HepG2 (cell line): ENCODE results near the gene SAC3D1. TPM values are rescaled to one million over a fixed set of nuclear protein-coding genes. Genes with fewer than 3 reads are reported as not detected.
A peak's percentile ranks its signal among the peaks of the same experiment; 100 is the strongest.

Experiments used
- DR1 ChIP-seq: sonication (generic); formaldehyde crosslinking; IDR thresholded peaks from 2 replicates; pipeline ENCODE4 v1.8.0; 2021; ENCODE audit warnings: mild to moderate bottlenecking, missing genetic modification reagents, inconsistent platforms
- ESRRA ChIP-seq: sonication (generic); formaldehyde crosslinking; IDR thresholded peaks from 2 replicates; pipeline ENCODE4 v1.5.1; 2020; ENCODE audit warnings: mild to moderate bottlenecking, low read depth, missing genetic modification reagents
- MYPOP ChIP-seq: sonication (generic); formaldehyde crosslinking; IDR thresholded peaks from 2 replicates; pipeline ENCODE4 v1.8.1; 2023; ENCODE audit warnings: mild to moderate bottlenecking, moderate library complexity, missing genetic modification reagents
- PRMT3 ChIP-seq: sonication (generic); formaldehyde crosslinking; IDR thresholded peaks from 2 replicates; pipeline ENCODE4 v1.8.1; 2022; ENCODE audit warnings: low read depth, mild to moderate bottlenecking, moderate library complexity, missing genetic modification reagents, borderline replicate concordance
- RAD51 ChIP-seq: fragments of 450-650 bp; IDR thresholded peaks from 2 replicates; pipeline ENCODE4 v1.6.1; 2016; ENCODE audit warnings: borderline replicate concordance
- RERE ChIP-seq: IDR thresholded peaks from 2 replicates; pipeline ENCODE4 v1.6.1; 2016; ENCODE audit warnings: low read depth, missing genetic modification reagents, missing compliant biosample characterization
- TCF7 ChIP-seq: sonication (generic); IDR thresholded peaks from 2 replicates; pipeline ENCODE4 v1.6.1; 2016; ENCODE audit warnings: antibody characterized with exemption, low read depth
- THAP11 ChIP-seq: IDR thresholded peaks from 2 replicates; pipeline ENCODE4 v1.6.1; 2016; ENCODE audit warnings: missing biosample characterization, missing genetic modification reagents
- THAP7 ChIP-seq: sonication (generic); formaldehyde crosslinking; IDR thresholded peaks from 2 replicates; pipeline ENCODE4 v1.8.1; 2023; ENCODE audit warnings: mild to moderate bottlenecking, missing genetic modification reagents
- TRIM22 ChIP-seq: fragments of 450-650 bp; IDR thresholded peaks from 2 replicates; pipeline ENCODE4 v1.6.1; 2017
- ZFP36 ChIP-seq: fragments of 150-350 bp; IDR thresholded peaks from 2 replicates; pipeline ENCODE4 v1.6.1; 2018; ENCODE audit warnings: borderline replicate concordance, low read length, low read depth; ENCODE audit not compliant: partially characterized antibody
- ZMYM4 ChIP-seq: sonication (generic); formaldehyde crosslinking; IDR thresholded peaks from 2 replicates; pipeline ENCODE4 v1.8.1; 2023; ENCODE audit warnings: mild to moderate bottlenecking, missing genetic modification reagents
- ZNF230 ChIP-seq: sonication (generic); formaldehyde crosslinking; IDR thresholded peaks from 2 replicates; pipeline ENCODE4 v1.4.0; 2020; ENCODE audit warnings: mild to moderate bottlenecking, missing genetic modification reagents
- ZNF235 ChIP-seq: sonication (generic); formaldehyde crosslinking; IDR thresholded peaks from 2 replicates; pipeline ENCODE4 v1.8.1; 2023; ENCODE audit warnings: mild to moderate bottlenecking, missing genetic modification reagents, borderline replicate concordance
- ZNF276 ChIP-seq: sonication (generic); formaldehyde crosslinking; IDR thresholded peaks from 2 replicates; pipeline ENCODE4 v1.4.0; 2020; ENCODE audit warnings: mild to moderate bottlenecking, low read depth, missing genetic modification reagents
- ZNF607 ChIP-seq: sonication (generic); formaldehyde crosslinking; IDR thresholded peaks from 2 replicates; pipeline ENCODE4 v1.5.1; 2020; ENCODE audit warnings: missing genetic modification reagents, mild to moderate bottlenecking, borderline replicate concordance
- ZSCAN21 ChIP-seq: sonication (generic); formaldehyde crosslinking; IDR thresholded peaks from 2 replicates; pipeline ENCODE4 v1.8.0; 2022; ENCODE audit warnings: mild to moderate bottlenecking, missing genetic modification reagents, moderate library complexity, borderline replicate concordance
- polyA plus RNA-seq, 8 experiments: library from polyadenylated mRNA; depleted of rRNA in 3 of 8; stranded (reverse) in 7 of 8; unstranded in 1 of 8; fragments of >200 nt; fragmentation: Illumina TruSeq in 4 of 8; extraction: Trizol in 4 of 8; gene quantifications; 2 replicates each; pipeline versions ENCODE4 v1.2.1 to v1.2.3, GENCODE V29; 2011 to 2016; ENCODE audit warnings: low read depth in 4 of 8, missing spikeins in 1 of 8, mixed read lengths in 1 of 8; ENCODE audit not compliant: insufficient read depth in 1 of 8
- total RNA-seq, 5 experiments: library from RNA; depleted of rRNA; stranded (reverse); fragments of >200 nt; fragmentation: Illumina TruSeq; extraction: Trizol; gene quantifications; 2 replicates each; pipeline ENCODE4 v1.2.3, GENCODE V29; 2016; ENCODE audit warnings: low read depth in 1 of 5

The SAC3D1 gene
- total and polyA plus RNA-seq, 2 of the 13 experiments (the other 11 are each of a cell fraction or from before 2014, with no cell fraction given): 7.4 to 36.3 TPM

- 0 out of 2 replicates have a peak, but pooled peaks have one; percentile 61 for TF ChIP-seq THAP7 (CRISPR knock-in tag)
- peak; percentile 82; the same call in 1 of the 2 replicates for TF ChIP-seq ZNF235 (CRISPR knock-in tag)
- peak; percentile 69; the same call in 1 of the 2 replicates for TF ChIP-seq ZNF607 (CRISPR knock-in tag)
- no peak for TF ChIP-seq RERE
- TF ChIP-seq RAD51: no peak
- TF ChIP-seq ZNF230 (CRISPR knock-in tag): peak; percentile 83
- peak; percentile 46; the same call in 1 of the 2 replicates for TF ChIP-seq ZSCAN21 (CRISPR knock-in tag)
- no peak for TF ChIP-seq ZFP36
- TF ChIP-seq THAP11 (CRISPR knock-in tag): peak; percentile 83
- peak; percentile 88; the same call in 1 of the 2 replicates for TF ChIP-seq ZNF276 (CRISPR knock-in tag)
- TF ChIP-seq PRMT3 (CRISPR knock-in tag): no peak
- peak; percentile 62; the same call in 1 of the 2 replicates for TF ChIP-seq ESRRA
- TF ChIP-seq TCF7: no peak
- no peak for TF ChIP-seq TRIM22
- peak; percentile 88 for TF ChIP-seq MYPOP (CRISPR knock-in tag)
- TF ChIP-seq ZMYM4 (CRISPR knock-in tag): peak; percentile 38; the same call in 1 of the 2 replicates
- TF ChIP-seq DR1: peak; percentile 64; the same call in 1 of the 2 replicates
Measured at GRCh38 chr11:65027213-65028067, 13.6 kb upstream of the SAC3D1 start, which contains the start of gene SNX15 (continued).
